CD4-positive, alpha-beta T cell treated with Interleukin-4 for 4 hours (primary cell): ENCODE measurements around the gene AMZ2.
"Not testable (repeated sequence)": the region's sequence is repeated elsewhere in the genome, so short reads cannot be mapped to it uniquely, and the experiment has no call there.

Source experiments
- DNase-seq: peaks from one replicate; pipeline ENCODE4 v3.0.0-alpha.2; 2020

Gene AMZ2

DNA sequence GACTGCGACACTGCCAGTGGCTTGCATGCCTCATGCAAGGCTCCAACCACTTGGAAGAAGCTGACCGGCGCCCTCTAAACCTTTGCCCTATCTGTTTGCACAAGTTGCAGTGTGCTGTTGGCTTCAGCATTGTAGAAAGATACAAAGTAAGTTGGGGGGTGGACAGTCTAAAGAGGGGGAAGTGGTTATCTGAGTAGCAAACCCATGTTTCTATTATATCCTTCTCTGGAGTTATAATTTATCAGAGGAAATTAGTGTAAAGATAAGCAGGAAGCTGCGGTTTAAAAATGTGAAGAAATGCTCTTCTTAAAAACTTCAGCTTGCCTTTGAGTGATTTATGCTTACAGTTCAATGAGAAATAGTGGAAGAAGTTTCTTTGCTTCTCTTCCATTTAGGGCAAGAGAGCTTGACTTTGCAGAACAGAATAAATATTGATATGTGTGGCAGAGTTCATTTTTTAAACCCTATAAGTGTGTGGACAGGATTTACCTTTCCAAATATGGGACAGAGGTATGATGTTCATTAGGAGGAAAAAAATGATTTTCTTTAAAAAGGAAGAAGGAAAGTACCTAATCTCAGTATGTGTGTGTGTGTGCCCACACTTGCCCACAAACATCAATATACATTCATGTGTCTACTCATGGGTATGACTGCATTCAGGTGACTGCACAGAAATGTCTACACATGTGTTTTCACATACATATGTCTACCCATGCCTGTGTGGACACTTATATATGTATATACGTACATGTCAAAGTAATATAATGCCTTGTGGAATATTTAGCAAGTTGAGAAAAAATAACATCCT is 8.1 kb downstream of the AMZ2 start:
- peak; percentile 69 for DNase-seq

DNA sequence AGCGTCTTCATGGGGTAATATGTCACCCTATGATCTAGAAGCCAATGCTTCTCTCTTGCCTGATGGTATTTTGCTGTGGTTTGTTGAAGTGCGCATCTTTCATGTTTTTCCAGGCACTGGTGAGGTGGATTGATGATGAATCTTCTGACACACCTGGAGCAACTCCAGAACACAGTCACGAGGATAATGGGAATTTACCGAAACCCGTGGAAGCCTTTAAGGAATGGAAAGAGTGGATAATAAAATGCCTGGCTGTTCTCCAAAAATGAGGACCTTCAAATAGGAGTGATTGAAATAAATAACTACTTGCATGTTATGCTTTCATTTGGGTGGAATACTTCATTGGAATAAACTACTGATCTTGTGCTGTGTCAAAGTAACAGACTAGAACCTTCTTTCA is 8.9 kb downstream of the AMZ2 start:
- DNase-seq, result not testable (repeated sequence)

GRCh38 chr17:68257934-68258333 is 10.1 kb downstream of the AMZ2 start:
- peak; percentile 28 for DNase-seq

DNA sequence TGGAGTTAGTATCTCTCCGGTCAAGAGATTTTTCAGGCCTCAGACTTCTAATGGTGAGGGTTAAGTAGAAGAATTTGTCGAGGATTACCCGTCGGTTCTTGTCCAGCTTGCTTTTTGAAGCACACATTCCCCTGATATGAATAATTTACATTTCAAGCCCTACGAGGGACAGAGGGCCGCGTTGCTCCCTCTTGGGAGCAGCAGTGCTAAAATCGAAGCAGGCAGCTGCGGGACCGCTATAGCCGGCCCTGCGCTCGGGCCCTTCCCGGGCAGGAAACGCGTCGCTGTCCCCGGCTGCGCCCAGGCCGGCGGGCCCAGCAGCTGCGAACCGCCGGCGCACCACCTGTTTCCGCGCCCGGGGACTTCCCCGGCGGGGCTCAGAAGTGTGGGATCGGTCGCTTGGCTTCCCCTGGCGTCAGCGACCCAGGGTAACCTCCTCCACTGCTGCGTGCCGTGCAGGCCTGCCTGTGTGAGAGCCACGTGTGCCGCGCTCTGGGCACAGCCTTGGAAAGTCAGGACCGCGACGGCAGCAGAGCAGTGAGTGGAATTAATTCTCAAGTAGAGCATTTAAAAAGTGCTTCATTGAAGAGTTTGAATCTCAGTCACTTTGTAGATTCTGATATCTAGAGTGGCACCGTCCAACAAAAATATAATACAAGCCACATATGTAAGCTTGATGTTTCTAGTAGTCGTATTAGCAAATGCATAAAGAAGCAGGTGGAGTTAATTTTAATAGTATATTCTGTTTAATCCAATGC is 11.2 kb downstream of the AMZ2 start:
- DNase-seq, result peak; percentile 87

DNA sequence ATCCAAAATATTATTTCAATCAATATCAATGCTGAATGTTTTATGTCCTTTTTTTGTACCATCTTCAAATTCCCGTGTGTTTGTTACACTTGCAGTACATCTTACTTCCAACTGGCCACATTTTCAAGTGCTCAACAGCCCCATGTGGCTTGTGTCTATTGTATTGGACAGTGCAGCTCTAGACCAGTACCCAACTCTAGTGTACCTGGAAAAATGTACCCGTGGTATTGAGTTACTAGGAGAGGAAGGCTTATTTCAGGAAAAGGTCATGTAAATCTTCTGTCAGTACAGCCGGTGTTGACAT is 11.8 kb downstream of the AMZ2 start:
- not testable (repeated sequence) for DNase-seq

DNA sequence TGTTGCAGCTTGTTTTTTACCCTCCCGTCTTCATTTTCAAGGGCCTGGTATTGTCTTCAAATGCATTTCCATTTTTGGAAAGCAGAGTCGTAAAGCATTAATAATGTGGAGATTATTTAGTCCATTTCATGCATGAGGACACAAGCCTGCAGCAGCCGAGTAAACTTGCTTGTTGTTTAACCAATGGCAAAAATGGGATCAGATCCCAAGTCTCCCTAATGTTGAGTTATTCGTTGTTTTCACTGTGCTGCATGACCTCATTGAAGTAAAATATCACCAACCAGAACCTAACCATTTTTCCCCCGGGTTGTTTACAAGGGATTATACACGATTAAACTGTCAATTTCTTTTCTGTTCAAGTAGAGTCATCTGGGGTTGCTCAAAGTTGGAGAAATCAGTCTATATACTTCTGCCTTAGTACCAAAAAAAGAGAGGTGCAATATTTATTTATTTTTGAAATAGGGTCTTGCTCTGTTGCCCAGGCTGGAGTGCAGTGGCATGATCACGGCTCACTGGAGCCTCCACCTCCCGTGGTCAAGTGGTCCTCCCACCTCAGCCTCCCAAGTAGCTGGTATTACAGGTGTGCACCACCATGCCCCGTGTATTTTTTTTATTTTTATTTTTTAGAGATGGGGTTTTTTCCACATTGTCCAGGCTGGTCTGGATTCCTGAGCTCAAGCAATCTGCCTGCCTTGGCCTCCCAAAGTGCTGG is 12.4 kb downstream of the AMZ2 start:
- DNase-seq, result no peak

GRCh38 chr17:68262467-68262866 is 14.6 kb downstream of the AMZ2 start:
- DNase-seq, result not testable (repeated sequence)

- peak; percentile 79 for DNase-seq
Measured at GRCh38 chr17:68263101-68263681, 15.3 kb downstream of the AMZ2 start.

GRCh38 chr17:68265833-68266232 is 18.0 kb downstream of the AMZ2 start:
- not testable (repeated sequence) for DNase-seq

DNA sequence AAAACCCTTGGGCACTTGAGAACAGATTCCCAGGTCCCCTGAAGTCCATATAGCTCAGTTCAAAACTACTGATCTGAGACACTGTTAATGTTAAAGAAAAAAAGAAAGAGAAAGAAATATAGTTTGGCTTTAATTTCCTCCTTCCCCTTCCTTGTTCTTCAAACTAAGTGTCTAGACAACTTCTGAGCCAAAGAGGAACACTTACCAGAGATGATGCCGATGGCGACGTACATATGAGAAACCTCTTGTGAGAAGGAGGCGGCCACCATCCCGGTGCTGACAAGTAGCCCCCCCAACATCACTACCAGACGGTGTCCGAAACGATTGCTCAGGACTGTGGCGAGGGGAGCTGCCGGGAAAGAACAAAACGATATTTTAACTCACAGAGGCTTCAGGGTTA is 25.9 kb downstream of the AMZ2 start:
- no peak for DNase-seq

- not testable (repeated sequence) for DNase-seq
Measured at GRCh38 chr17:68276339-68276738, 28.5 kb downstream of the AMZ2 start.

DNA sequence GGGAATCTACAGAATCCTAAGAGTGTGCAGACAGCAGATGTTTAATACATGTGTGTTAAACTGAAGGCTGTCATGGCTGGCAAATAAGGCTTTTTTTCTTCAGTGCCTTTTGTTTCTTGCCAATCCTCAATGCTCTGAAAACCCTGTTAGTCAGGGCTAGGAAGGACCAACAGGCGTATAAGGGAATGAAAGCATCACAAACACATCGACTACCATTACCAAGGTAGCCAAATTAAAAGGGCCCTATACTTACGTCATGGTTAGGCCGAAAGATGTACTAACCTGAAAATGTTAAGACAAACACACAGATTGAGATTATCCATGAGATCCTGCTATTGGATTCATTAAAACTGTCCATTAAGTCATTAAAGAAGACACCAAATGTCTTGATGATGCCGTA is 30.0 kb downstream of the AMZ2 start:
- DNase-seq, result no peak

DNA sequence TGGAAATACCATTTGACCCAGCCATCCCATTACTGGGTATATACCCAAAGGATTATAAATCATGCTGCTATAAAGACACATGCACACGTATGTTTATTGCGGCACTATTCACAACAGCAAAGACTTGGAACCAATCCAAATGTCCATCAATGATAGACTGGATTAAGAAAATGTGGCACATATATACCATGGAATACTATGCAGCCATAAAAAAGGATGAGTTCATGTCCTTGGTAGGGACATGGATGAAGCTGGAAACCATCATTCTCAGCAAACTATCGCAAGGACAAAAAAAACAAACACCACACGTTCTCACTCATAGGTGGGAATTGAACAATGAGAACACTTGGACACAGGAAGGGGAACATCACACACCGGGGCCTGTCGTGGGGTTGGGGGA is 34.1 kb downstream of the AMZ2 start:
- DNase-seq, result not testable (repeated sequence)

GRCh38 chr17:68288375-68288774 is 40.5 kb downstream of the AMZ2 start:
- peak; percentile 17 for DNase-seq

DNA sequence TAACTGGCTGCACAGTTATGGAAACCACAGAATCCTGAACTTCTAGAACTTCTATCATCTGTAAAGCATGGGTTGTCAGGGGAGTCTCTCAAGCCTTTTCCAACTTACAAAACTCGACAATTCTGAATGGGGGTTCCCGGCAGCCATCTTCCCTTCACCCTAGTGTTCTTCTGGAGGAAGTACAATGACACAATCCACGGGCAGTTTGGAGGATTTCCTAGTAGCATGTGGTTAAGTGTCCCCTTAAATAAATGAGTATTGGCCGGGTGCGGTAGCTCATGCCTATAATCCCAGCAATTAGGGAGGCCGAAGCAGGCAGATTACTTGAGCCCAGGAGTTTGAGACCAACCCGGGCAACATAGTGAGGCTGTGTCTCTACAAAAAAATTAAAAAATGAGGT is 41.0 kb downstream of the AMZ2 start:
- DNase-seq, result peak; percentile 34

DNA sequence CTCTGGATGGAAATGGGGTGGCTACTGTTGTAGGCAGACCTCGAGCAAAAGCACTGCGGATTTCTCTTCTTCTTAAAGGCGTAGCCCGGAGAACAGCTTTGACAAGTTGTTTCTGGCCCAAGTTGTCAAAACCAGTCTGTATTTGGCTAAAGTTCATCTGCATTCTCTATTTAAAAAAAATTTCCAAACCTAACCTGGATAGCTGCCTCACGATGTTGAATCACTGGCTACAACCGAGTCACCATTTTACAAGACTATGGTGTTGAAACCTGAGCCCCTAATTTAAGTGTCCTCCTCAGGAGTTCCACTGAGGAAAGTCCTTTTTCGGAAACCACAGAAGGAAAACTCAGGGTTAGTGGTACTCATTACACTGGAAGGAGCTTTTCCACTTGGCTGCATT is 41.6 kb downstream of the AMZ2 start:
- DNase-seq, result no peak

GRCh38 chr17:68289936-68290267 is 42.1 kb downstream of the AMZ2 start:
- no peak for DNase-seq

GRCh38 chr17:68290268-68290954 is 42.6 kb downstream of the AMZ2 start:
- peak; percentile 62 for DNase-seq

DNA sequence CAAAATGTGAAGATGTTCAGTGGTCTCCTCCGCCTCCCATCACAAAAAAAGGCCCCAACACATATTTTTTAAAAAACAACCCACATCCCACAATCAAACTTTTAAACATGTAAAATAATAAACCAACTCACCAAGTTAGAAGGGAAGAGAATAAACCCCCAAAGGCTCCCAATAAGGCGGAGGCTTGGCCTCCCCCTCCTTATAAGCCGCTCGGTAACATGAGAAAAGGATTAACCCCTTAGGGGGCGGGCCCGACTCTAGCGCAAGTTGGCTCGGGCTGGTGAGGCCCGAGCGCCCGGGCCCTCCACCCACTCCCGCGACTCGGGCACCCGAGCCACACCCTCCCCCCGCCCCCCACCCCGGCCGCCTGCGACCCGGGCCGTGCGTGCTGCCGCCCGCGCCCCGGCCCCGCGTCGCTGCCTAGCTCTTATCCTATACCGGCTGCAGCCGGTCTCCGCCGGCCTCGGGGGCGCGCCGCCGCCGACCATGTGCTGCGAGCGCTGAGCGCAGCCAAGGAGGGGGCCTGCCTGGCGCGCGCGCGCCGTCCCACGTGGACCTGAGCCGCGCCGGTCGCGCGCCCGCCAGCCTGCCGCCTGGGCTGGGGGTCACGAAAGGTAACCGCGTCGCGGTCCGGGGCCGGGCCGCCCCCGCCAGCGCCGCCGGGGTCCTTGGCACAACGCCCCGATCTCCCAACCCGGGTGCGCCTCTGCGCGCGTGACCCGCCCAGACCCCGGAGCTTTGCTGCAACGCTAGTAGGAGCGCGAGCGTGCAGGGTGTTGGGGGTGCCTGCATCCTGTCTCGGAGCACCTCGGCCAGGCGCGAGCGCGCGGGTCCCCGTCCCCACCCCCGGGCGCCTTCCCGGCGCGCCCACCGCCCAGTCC is 43.4 kb downstream of the AMZ2 start, which contains the start of the genes ARSG and SLC16A6:
TSS of gene ARSG (plus strand) at position 541 of the 881 bp plus-strand sequence. CDS start 15,999 bp downstream, outside the sequence.
TSS of gene SLC16A6 (minus strand) at position 173 of the 881 bp plus-strand sequence. CDS start 12,807 bp downstream, outside the sequence.
- peak; percentile 80 for DNase-seq

DNA sequence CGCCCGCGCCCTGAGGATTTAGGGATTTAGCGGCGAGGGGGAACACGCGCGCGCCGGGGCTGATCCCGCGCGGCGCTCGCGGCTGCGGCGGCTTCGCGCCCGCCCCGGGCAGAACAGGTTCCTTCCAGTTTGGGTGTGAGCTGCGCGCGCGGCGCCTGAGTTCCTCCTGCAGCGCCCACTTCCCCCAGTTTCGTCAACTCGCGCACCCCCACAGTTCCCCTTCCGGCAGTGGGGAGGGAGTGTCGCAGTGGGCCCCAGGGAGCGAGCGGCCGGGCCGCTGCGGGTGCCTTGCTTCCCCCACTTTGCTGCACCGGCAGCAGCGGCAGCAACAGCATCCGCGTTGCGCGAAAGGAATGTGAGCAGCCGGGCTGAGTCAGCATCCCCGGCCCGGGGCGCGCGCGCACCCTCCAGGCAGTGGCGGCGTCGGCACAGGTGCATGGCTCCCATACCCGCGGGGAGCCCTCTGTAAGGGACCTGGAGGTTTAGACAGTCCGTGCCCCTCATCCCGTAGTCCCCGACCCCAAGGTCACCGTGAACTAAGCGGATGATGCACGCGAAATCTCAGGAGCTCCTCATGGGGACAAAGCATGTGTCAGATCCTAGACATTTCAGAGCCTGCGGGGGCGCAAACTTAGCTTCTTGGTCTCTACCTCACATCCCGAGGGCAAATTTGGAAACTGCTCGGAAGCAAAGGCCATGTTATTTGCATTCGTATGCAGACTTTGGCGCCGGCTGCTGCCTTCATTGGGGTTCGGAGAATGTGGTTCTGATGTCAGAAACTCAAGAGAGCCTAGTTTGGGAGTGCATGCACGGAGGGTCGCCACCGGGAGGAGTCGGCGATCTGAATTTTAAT is 44.2 kb downstream of the AMZ2 start:
- DNase-seq, result peak; percentile 95

GRCh38 chr17:68292689-68293040 is 44.8 kb downstream of the AMZ2 start:
- no peak for DNase-seq
